Smooth muscle cell (in vitro differentiated cells): ENCODE data around the gene DRAP1. TPM values are rescaled to one million over a fixed set of nuclear protein-coding genes. Genes with fewer than 3 reads are reported as not detected.

Experiments used
- DNase-seq: peaks from one replicate; lab custom pipeline; 2025; ENCODE audit not compliant: unreplicated experiment; lab: John Stamatoyannopoulos, UW
- H2AFZ ChIP-seq: fragments of 200-600 bp; sonication (generic); 2 replicates; pipeline ENCODE4 v1.6.0; 2016; ENCODE audit warnings: antibody characterized with exemption, low read depth, mild to moderate bottlenecking
- H3F3A ChIP-seq: fragments of 200-600 bp; sonication (generic); 2 replicates; pipeline ENCODE4 v1.6.0; 2017; ENCODE audit warnings: antibody characterized with exemption, low read depth
- H3K27ac ChIP-seq: fragments of 200-600 bp; sonication (generic); 2 replicates; pipeline ENCODE4 v1.5.1; 2016; ENCODE audit warnings: low read depth, mild to moderate bottlenecking
- H3K27me3 ChIP-seq: fragments of 200-600 bp; sonication (generic); 2 replicates; pipeline ENCODE4 v1.6.1; 2016; ENCODE audit warnings: low read depth, mild to moderate bottlenecking
- H3K36me3 ChIP-seq: fragments of 200-600 bp; sonication (generic); 2 replicates; pipeline ENCODE4 v1.5.1; 2016; ENCODE audit warnings: low read depth
- H3K4me1 ChIP-seq: fragments of 200-600 bp; sonication (generic); 2 replicates; pipeline ENCODE4 v1.5.1; 2016; ENCODE audit warnings: low read depth
- H3K4me2 ChIP-seq: fragments of 200-600 bp; sonication (generic); 2 replicates; pipeline ENCODE4 v1.6.0; 2016; ENCODE audit warnings: mild to moderate bottlenecking
- H3K4me3 ChIP-seq: fragments of 200-600 bp; sonication (generic); 2 replicates; pipeline ENCODE4 v1.5.1; 2016; ENCODE audit warnings: mild to moderate bottlenecking
- H3K79me2 ChIP-seq: fragments of 200-600 bp; sonication (generic); 2 replicates; pipeline ENCODE4 v1.6.0; 2016; ENCODE audit warnings: low read depth, mild to moderate bottlenecking
- H3K9ac ChIP-seq: fragments of 200-600 bp; sonication (generic); 2 replicates; pipeline ENCODE4 v1.6.0; 2016; ENCODE audit warnings: low read depth
- H3K9me3 ChIP-seq: fragments of 200-600 bp; sonication (generic); replicated peaks from 2 replicates; pipeline ENCODE4 v1.5.1; 2016; ENCODE audit warnings: low read depth
- H4K20me1 ChIP-seq: fragments of 200-600 bp; sonication (generic); 2 replicates; pipeline ENCODE4 v1.6.0; 2016; ENCODE audit warnings: low read depth
- WGBS: methylation state at CpG from one replicate; pipeline ENCODE4 v1.1.7; 2016; ENCODE audit warnings: low lambda C conversion rate; 5-methylcytosine and 5-hydroxymethylcytosine counted together
- polyA plus RNA-seq: library from polyadenylated mRNA; unstranded; fragments of >200 nt; fragmentation: Nextera tagmentation; extraction: Ambion mirVana; gene quantifications from 2 replicates; pipeline ENCODE4 v1.2.1, GENCODE V29; 2016
- total RNA-seq: library from RNA; depleted of rRNA; stranded (reverse); fragments of >200 nt; gene quantifications from 2 replicates; pipeline ENCODE4 v1.2.3, GENCODE V29; 2014
- TF ChIP-seq, protein P1 (sequence below): fragments of 200-600 bp; sonication (generic); IDR thresholded peaks from 2 replicates; pipeline ENCODE4 v1.5.1; 2017; ENCODE audit warnings: borderline replicate concordance, mild to moderate bottlenecking, antibody characterized with exemption; ENCODE audit not compliant: insufficient read depth, poor library complexity, severe bottlenecking

Gene DRAP1
- total and polyA plus RNA-seq, 2 experiments from 2014 or later = 79.3 to 278 TPM

GRCh38 chr11:65920372-65920802 lies 1.2 kb downstream of the DRAP1 start:
- DNase-seq = no peak
- peak overlapping the region; percentile 80 for H3K9ac ChIP-seq
- H3F3A ChIP-seq = peaks cover 26% of the 10 kb centered on the region
- peaks cover 34% of the 10 kb centered on the region for H3K79me2 ChIP-seq
- whole genome bisulfite sequencing = 81% methylated on average over 15 of the region's 15 CpGs
- H3K27ac ChIP-seq = no peak overlapping the region
- H3K27me3 ChIP-seq = no peaks in the 10 kb centered on the region
- peaks cover 6% of the 10 kb centered on the region for H4K20me1 ChIP-seq
- TF ChIP-seq, protein P1, sequence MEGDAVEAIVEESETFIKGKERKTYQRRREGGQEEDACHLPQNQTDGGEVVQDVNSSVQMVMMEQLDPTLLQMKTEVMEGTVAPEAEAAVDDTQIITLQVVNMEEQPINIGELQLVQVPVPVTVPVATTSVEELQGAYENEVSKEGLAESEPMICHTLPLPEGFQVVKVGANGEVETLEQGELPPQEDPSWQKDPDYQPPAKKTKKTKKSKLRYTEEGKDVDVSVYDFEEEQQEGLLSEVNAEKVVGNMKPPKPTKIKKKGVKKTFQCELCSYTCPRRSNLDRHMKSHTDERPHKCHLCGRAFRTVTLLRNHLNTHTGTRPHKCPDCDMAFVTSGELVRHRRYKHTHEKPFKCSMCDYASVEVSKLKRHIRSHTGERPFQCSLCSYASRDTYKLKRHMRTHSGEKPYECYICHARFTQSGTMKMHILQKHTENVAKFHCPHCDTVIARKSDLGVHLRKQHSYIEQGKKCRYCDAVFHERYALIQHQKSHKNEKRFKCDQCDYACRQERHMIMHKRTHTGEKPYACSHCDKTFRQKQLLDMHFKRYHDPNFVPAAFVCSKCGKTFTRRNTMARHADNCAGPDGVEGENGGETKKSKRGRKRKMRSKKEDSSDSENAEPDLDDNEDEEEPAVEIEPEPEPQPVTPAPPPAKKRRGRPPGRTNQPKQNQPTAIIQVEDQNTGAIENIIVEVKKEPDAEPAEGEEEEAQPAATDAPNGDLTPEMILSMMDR = no peak
- no peaks in the 10 kb centered on the region for H3K36me3 ChIP-seq
- H2AFZ ChIP-seq = no peak overlapping the region
- H3K9me3 ChIP-seq = no peaks in the 10 kb centered on the region
- peaks cover 19% of the 10 kb centered on the region for H3K4me1 ChIP-seq
- H3K4me3 ChIP-seq = peak overlapping the region; percentile 93
- peak overlapping the region; percentile 85 for H3K4me2 ChIP-seq

GRCh38 chr11:65921033-65921555 lies 1.9 kb downstream of the DRAP1 start:
- Histone ChIP-seq H4K20me1 (peaks cover 6% of the 10 kb centered on the region), H3K9ac (no peak overlapping the region), H3K4me3 (no peak overlapping the region), H3K36me3 (no peaks in the 10 kb centered on the region), H3F3A (peaks cover 24% of the 10 kb centered on the region), H3K9me3 (no peaks in the 10 kb centered on the region), H3K4me1 (peaks cover 19% of the 10 kb centered on the region), H3K79me2 (peaks cover 34% of the 10 kb centered on the region), H3K27ac (no peak overlapping the region), H3K4me2 (peak overlapping the region; percentile 85), H3K27me3 (no peaks in the 10 kb centered on the region), H2AFZ (no peak overlapping the region)
- TF ChIP-seq, protein P1 = no peak
- DNase-seq = no peak
- WGBS = 97% methylated on average over 11 of the region's 12 CpGs

DNA sequence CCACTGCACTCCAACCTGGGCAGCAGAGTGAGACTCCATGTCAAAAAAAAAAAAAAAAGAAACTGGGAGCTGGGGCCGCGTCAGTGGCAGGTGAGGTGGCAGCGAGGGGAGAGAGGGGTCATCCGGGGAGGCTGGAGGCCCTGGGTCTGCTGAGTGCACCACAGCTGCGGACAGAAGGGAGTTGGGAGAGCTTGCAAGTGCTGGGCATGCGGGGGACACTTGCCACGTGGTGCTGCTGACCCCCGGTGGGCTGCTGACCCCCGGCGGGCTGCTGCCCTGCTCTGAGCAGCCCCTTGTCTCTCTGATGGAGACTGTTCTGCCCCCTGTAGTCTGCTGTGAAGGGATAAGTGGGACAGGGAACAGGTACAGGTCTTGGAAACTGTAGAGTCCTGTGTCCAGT lies 2.6 kb downstream of the DRAP1 start:
- H3K27ac ChIP-seq = no peak overlapping the region
- no peak overlapping the region for H2AFZ ChIP-seq
- no peaks in the 10 kb centered on the region for H3K9me3 ChIP-seq
- H3K4me3 ChIP-seq = no peak overlapping the region
- 97% methylated on average over 10 of the region's 10 CpGs for WGBS
- H3K79me2 ChIP-seq = peaks cover 31% of the 10 kb centered on the region
- H3K4me2 ChIP-seq = no peak overlapping the region
- TF ChIP-seq, protein P1 = no peak
- H4K20me1 ChIP-seq = peaks cover 6% of the 10 kb centered on the region
- no peak for DNase-seq
- no peaks in the 10 kb centered on the region for H3K36me3 ChIP-seq
- H3K4me1 ChIP-seq = peaks cover 19% of the 10 kb centered on the region
- H3K9ac ChIP-seq = no peak overlapping the region
- no peaks in the 10 kb centered on the region for H3K27me3 ChIP-seq
- peaks cover 17% of the 10 kb centered on the region for H3F3A ChIP-seq

DNA sequence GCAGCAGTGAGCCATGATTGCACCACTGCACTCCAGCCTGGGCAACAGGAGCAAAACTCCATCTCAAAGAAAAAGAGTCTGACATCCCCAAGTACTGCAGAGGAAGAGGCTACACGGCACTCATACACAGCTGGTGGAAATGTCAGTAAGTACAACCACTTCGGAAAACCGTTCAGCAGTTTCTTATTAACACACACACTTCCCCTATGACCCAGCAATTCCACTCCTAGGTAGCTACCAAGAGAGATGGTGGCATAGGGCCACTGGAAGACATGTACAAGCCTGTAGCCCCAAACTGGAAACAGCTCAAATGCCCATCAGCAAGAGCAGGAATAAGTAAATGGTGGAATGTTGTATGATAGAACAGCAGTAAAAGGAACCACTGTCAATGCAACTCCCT lies 3.3 kb downstream of the DRAP1 start:
- no peaks in the 10 kb centered on the region for H3K27me3 ChIP-seq
- H3K36me3 ChIP-seq = no peaks in the 10 kb centered on the region
- no peak for DNase-seq
- H4K20me1 ChIP-seq = peaks cover 6% of the 10 kb centered on the region
- peaks cover 24% of the 10 kb centered on the region for H3K79me2 ChIP-seq
- H3K4me3 ChIP-seq = no peak overlapping the region
- H3K27ac ChIP-seq = no peak overlapping the region
- no peak overlapping the region for H2AFZ ChIP-seq
- no peak overlapping the region for H3K9ac ChIP-seq
- H3F3A ChIP-seq = peaks cover 10% of the 10 kb centered on the region
- no peak overlapping the region for H3K4me2 ChIP-seq
- TF ChIP-seq, protein P1 = no peak
- WGBS = 97% methylated on average over 3 of the region's 3 CpGs
- H3K4me1 ChIP-seq = peaks cover 14% of the 10 kb centered on the region
- H3K9me3 ChIP-seq = no peaks in the 10 kb centered on the region
